NCI-H446 treated with DMSO at 0.1 percent for 48 hours (cell line): ENCODE data around the gene SPATA19.

ENCODE experiments used
- DNase-seq: peaks from one replicate; lab custom pipeline; 2025; lab: John Stamatoyannopoulos, UW

SPATA19 gene

GRCh38 chr11:133835593-133836548 lies 9.4 kb downstream of the SPATA19 start:
- DNase-seq, result no peak

GRCh38 chr11:133834682-133835592 lies 10.4 kb downstream of the SPATA19 start:
- no peak for DNase-seq

DNA sequence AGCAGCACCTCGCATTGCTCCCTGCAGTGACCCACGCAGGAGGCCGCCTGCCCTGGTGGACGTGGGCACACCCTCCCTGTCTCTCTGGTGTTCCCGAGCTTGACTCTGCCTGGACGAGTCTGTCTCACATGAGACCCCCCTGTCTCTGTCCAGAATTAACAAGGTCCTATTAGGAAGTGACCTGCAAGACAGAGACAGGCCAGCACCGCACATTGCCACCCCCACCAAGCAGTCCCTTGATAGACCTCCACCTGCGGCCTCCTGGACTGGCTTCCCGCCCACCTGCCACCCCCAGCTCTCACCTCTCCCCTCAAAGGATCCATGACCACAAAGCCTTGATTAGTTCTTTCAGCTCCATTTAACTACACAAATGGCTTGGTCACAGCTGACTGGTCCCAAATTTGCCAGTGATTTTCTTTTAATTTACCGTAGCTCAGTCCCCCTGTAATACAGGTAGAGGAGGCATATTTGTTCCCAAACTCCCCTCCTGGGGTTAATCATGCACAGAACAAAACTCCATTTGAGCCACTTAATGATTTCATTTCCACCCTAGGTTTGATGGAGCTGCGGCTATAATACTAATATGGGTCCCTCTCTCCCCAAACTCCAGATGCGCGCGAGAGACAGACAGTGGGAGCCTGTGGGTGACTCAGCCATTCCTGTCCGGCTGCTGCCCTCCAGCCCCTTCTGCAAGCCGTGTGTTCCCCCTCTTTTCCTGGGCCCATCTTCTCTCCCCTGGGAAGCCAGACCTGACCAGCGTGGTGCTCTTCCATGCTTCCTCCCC lies 11.2 kb downstream of the SPATA19 start:
- DNase-seq, result no peak

DNA sequence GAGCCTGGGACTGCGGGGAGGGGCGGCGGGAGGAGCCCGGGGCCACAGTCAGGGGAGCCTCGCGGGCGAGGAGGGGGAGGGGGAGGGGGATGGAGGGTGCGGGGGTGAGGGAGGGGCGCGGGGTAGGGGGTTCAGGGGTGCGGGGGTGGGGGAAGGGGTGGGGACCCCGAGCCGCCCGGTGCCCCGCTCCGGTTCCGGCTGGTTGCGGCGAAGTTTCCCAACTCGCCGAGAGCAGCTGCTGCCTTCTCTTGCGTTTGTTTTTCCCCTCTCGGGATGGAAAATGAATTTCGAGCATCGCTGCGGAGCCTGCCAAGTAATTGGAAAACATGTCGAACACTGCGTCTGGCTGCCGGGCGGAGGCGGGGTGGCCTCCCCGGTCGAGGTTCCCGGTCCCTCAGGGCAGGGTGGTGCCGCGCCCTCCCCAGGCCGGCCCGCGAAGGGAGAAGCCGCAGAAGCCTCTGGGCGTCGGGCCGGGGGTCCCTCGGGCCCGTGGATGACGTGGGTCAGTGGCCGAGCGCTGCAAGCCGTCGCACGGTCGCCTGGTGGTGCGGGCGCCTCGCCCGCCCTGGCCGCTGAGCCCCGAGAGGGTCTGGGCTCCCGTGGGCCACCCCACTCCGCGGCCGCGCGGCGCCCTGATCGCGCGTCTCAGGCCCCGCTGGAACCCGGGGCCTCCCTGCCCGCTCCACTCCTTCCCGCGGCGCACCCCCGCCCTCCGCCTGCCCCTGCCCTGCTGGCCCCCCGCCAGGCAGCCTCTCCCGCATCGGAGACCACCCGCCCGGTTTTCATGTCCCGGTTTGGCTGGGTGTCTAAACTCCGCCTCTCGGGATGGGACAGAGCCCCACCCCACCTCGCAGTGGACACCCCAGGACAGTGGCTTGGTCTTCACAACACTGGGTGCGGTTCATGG lies 12.1 kb downstream of the SPATA19 start:
- DNase-seq, result no peak

GRCh38 chr11:133832096-133832990 lies 13.0 kb downstream of the SPATA19 start:
- DNase-seq, result no peak

- DNase-seq, result no peak
These were observed 14.1 kb downstream of the SPATA19 start for GRCh38 chr11:133830931-133831907.

DNA sequence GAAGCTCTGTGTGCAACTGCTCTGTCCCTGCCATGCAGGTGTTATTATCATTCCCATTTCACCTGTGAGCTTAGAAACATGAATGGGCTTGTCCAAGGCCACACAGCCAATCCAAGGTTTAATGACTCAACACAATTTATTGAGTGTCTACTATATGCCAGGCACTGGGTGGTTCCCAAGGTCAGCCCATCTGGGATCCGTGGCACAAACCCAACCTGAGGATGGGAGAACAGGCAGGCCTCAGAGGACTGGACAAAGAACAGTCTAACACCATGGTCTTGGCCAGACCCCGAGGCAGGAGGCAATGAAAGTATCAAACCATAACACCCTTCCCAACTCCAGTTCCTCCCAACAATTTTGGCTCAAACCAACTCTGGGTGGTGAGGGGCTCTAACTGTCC lies 15.7 kb downstream of the SPATA19 start:
- DNase-seq, result no peak

DNA sequence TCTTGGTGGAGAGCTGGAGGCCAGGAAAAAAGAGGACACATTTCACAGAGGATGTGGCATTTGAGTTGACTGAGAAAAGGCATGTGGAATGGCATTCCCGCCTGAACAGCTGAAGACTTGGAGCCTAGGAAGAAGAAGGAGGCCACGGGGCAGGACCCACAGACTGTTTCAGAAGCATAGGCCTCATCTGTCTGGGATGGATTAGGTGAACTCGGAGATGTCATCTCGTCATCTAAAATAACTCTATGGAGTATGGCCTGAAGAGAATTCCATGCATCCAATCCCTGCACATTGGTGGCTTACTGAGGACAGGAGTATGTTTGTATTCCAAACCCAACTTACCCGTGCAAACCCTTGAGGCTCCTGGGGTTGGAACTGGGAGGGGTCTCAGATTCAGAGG lies 16.4 kb downstream of the SPATA19 start:
- no peak for DNase-seq

DNA sequence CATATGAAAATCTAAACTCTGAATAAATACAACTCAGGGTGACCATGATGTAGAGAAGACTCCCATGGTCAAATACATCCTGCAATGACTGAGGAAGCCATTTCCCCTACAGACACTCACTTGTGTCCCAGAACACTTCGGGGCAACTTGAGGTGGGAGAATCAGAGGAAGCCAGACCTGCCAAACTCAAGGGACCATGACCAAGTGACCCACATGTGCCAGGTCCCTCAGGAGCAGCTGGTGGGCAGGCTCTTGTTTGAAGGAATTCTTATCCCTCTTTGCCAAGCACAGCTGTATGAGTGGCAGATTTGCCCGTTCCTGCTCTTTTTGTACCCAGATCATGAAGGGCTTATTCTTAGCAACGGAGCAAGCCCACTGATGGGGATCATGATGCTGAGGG lies 17.8 kb downstream of the SPATA19 start:
- DNase-seq, result no peak

- no peak for DNase-seq
These were observed 18.4 kb downstream of the SPATA19 start for GRCh38 chr11:133826866-133827265.

- DNase-seq, result no peak
These were observed 19.6 kb downstream of the SPATA19 start for GRCh38 chr11:133825666-133826065.

- DNase-seq, result no peak
These were observed 20.2 kb downstream of the SPATA19 start for GRCh38 chr11:133825156-133825555.

GRCh38 chr11:133824593-133824992 lies 20.7 kb downstream of the SPATA19 start:
- DNase-seq, result no peak

DNA sequence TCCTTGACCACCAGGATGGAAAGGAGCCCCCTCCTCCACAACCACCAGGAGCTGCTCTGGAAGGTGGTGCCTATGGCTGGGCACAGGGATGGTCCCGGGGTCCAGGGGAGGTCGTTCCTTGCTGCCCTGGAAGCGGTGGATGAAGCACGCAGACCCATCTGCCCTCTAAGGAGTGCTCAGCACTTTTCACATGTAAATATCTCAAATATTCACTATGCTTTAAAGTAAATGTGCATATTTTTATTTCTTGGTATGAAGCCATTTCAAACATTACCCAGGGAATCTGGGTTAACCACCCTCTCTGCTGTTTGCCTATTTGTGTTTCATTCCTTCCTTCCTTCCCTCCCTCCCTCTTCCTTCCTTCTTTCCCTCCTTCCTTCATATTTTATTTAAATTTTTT lies 21.7 kb downstream of the SPATA19 start:
- no peak for DNase-seq

- no peak for DNase-seq
These were observed 22.1 kb downstream of the SPATA19 start for GRCh38 chr11:133823211-133823610.

- no peak for DNase-seq
These were observed 23.5 kb downstream of the SPATA19 start for GRCh38 chr11:133821776-133822175.

DNA sequence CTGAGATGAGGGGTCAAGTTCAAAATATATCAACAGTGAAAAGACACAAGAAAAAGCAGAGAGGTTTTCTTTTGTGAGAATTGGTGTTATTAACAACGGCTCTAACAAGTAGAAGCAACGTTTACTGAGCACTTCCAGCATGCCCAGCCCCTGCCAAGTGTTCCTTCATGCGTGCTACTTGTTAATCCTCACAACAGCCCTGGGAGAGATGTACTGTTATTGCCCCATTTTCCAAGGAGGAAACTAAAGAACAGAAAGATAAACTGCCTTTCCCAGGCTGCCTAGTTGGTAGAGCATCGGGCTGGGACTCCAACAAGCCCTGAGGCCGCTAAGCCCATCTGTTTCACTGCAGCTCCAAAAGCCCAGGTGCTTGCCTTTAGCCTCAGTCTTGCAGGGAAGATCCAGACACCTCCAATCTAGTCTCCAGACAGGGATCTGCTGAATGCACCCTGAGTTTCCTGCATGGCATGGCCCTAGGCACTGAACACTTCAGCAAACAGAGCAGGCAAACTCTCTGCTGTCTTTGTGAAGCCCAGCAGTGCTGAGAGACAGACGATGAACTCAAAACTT lies 25.5 kb downstream of the SPATA19 start:
- DNase-seq, result no peak

GRCh38 chr11:133819114-133819513 lies 26.2 kb downstream of the SPATA19 start:
- no peak for DNase-seq
